Stimulated activated CD4-positive, alpha-beta T cell treated with anti-CD3 and anti-CD28 coated beads, Interleukin-1b, Interleukin-23, amount 100 ng/mL, for 24 hours (primary cell): ENCODE measurements around the gene CDH4.
A peak's percentile ranks its signal among the peaks of the same experiment; 100 is the strongest.

Experiments
- DNase-seq, 4 experiments: peaks; one replicate each; pipeline ENCODE4 v3.0.0-alpha.2; 2020; ENCODE audit warnings: low read depth in 4 of 4, low spot score in 1 of 4

The CDH4 gene

GRCh38 chr20:61697666-61698597 lies 445.9 kb downstream of the CDH4 start:
- DNase-seq: no peak

DNA sequence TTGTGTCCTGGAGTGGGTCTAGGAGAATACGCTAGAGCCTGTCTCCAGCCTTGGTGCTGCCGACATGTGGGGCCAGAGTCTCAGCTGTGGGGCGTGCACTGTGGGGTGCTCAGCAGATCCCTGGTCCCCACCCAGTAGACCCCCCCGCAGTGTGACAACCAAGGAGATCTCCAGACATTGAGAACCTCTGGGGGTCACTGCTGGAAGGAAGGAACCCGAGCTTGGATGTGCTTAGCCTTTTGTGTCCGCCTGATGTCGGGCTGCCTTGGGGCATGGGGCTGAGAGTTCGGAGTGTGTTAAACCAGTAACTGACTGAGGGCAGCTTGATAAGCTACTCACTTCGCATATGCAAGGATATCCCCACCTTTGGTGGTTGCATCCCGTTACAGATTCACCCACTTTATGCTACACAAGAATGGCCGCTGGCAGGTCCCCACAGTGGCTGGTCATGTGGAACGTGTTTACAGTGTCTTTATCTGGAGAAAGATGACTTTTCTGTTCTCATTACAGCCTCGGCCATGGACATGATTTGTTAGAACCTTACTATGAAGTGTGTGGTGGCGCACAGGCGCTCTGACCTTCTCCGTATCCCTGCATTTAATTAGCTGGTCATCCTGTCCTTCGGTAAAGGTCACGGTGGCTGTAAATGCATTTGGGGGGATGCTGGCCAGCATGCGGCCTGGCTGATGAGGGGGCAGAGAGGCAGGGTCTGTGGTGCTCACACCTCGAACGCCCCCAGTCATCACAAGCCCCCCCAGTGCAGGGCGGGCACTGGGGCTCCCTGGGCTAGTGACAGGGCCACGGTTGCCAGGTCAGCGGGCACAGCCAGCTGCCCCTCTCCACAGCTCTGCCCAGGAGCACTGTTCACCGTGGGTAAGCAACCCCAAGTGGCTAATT lies 446.8 kb downstream of the CDH4 start:
- DNase-seq: no peak

DNA sequence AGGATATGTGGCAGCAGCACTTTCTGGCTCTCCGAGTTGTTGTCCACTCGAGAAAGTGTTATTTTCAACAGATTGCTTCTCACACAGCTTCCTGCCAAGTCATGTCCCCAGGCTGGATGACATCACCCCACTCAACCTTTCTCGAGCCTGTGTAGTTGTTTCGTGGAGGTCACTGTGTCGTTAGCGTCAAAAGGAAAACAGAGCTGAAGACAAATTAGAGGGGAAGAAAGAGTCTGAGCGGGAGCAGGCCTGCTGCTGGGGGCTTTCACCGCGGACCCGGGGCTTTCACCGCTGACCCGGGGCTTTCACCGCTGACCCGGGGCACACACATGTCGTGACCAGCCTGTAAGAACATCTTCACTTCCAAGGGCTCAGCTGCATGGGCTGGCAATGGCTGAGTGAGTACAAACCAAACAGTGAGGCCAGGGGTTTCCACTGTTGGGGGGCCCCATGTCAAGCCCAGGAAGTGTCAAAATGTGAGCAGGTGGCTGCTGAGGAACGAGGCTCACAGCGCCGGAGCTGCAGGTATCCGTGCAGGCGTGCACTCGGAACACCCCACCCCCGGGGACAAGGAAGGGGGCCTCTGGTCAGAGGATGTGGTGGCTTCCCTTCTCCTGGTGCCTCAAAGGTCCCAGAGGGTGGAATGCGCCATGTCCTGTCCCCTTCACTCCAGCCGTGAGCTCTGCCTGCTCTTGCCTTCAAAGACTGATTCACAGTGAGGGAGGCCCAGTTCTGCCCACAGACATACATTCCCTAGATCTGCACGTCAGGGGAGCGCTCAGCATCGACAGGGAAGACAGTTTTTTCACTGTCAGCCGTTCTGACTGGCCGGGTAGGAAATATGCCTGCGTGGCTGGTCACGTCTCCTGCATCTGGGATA lies 447.7 kb downstream of the CDH4 start:
- no peak for DNase-seq

- DNase-seq: no peak
These were observed 448.6 kb downstream of the CDH4 start for GRCh38 chr20:61700595-61701140.

- no peak for DNase-seq
These were observed 449.3 kb downstream of the CDH4 start for GRCh38 chr20:61701401-61701800.

GRCh38 chr20:61701802-61702201 lies 449.7 kb downstream of the CDH4 start:
- no peak for DNase-seq

DNA sequence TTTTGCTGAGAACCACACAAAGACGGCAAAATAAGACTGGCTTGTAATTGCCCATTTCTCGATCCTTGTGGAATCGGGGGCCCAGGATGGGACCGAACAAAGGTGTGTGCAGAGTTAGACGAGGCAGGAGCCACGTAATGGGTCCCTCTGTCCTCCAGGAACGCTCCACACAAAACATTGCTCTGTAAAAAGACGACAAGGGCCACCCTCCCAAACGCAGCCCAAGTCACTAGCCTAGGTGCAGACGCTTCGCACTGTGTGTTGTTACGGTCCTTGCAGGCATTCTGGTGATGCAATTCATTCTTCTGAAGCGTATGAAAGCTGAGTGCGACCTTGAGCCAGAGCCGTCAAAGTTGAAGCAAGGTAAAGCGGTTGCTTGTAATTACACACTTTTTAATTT lies 450.2 kb downstream of the CDH4 start:
- no peak for DNase-seq

- DNase-seq: no peak
These were observed 452.6 kb downstream of the CDH4 start for GRCh38 chr20:61704661-61705060.

DNA sequence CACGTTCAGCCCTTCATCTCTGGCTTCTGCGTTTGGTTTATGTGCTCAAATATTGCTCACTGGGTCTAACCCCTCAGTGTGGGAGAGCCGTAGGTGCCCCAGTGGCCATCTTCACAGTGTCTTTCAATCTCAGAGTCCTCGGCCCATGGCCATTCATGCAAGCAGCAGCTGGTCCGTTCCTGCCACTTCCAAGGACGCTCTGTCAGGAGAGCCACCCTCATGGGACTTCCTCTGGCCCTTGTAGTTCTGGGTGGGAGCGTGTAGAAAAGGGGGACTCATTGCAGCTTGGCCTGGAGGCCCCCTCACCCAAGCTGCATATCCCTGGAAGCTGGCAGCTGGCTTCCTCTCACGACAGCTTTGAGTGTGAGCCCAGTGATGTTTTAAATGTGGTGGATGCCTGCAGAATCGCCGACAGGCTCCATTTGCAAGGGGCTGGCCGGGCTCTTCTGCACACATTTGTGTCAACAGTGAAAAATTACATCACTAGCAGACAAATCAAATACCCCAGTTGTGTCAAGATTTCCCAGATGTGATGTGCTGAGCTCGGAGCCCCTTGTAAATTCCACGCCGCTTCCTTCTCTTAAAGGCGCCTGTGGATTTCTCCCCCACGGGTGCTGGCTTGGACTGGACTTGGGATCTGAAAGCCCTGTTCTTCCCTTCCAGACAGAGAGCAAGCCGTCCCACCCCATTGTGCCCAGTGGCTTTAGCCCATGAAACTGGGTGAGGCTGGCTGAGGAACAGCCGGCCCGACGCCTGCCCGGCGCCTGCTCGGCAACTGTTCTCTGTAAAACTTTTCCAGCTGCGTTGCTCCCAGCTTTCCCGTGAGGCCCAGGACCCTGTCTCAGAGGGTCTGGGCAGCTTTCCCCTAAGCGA lies 453.6 kb downstream of the CDH4 start:
- DNase-seq: no peak

DNA sequence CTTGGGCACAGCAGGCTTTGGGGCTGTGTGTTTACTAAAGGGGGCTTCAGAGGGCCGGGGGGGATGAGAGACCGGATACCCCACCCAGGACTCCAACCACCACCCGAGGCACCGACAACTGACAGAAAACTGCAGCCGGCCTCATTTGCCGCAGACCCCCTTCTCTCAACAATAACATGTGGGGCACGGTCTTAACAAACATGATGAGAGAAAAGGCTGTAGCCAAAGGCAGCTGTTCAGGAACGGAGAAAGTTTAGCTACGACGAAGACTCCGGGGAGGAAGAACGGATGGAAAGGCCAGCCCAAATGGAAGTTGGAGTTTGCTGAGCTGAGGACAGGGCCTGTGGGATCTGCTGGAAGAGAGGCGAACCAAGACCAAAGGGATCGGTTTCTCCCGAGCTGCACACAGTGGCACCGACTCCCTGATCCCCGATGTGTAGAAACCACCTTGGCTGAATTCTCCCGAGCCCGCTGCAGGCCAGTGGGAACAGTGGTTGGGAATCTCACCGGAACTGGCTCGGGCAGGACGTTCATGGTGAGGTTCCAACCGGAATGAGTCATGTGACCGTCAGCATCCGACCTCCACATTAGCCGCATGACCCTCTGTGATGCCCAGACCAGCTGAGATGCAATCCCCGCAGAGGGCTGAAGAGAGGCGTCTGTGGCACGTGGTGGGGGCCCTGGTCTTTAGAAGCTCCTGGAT lies 454.3 kb downstream of the CDH4 start:
- no peak for DNase-seq

- DNase-seq: no peak
These were observed 456.8 kb downstream of the CDH4 start for GRCh38 chr20:61708891-61709290.

GRCh38 chr20:61710108-61710507 lies 458.0 kb downstream of the CDH4 start:
- no peak for DNase-seq

- DNase-seq: no peak
These were observed 460.6 kb downstream of the CDH4 start for GRCh38 chr20:61712688-61713087.

DNA sequence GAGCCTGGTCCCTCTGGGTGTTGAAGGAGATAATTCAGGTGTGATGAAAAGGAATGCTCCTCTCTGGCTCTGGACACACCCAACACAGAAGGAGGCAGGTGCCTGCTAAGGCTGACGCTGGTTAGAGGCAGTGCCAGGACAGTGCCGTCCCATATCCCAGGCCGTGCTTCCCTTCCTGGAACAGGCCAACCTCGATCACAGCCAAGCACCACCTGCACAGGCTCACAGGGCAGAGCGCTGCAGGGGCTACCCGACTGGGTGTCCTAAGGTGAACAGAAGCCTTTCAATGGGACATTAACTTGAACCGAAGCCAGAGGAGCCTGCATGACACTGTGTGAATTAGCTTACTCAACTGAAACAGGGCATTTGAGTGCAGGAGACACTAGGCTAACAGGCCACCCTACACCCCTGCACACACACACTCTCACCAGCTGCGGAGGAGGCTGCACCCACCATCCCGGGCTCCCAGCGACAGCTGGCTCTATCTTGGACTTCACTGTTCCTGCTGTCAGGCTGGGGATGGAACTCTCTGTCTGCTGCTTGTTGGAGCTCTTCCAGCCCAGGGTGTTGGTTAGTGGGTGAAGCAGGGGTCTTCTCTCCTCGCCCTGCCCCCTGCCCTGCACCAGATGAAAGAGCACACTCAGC lies 466.4 kb downstream of the CDH4 start:
- no peak for DNase-seq

DNA sequence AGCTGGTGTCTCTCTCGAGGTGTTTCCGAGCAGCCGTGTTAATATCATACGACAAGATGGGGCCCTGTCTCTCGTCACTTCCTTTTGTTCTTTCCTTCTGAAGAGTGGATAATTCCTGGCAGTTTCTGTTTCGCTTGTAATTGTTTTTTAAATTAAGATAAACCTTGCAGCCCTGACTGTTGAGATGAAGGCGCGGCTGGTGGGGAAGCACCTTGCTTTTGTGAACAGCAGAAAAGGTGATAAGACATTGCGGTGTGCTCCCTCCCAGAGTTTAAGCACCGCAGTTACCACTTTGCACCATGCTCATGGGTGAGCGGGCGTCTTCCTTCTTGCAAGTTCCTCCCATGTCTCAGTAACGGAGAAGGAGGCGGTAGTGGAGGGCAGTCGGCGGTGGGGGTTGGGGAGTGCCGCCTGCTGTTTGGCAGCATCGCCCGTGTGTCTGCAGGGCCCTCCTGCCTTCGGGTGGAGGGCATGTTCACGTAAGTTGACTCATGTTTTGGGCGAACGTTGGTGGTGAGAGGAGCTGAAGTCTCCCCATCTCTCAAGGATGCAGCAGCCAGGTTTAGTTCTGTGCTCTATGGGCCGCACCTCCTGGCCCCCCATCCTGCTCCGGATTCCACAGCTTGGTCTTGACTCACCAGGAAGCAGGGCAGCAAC lies 467.8 kb downstream of the CDH4 start:
- DNase-seq: peak in 3 of 4 experiments; percentile 0 to 16 (median 12)

GRCh38 chr20:61720348-61720696 lies 468.3 kb downstream of the CDH4 start:
- DNase-seq: no peak

- no peak for DNase-seq
These were observed 470.2 kb downstream of the CDH4 start for GRCh38 chr20:61722146-61722678.
